ENCODE data around the gene ZCCHC13.
"Not testable (repeated sequence)": the region's sequence is repeated elsewhere in the genome, so short reads cannot be mapped to it uniquely, and the experiment has no call there.

The ZCCHC13 gene

DNA sequence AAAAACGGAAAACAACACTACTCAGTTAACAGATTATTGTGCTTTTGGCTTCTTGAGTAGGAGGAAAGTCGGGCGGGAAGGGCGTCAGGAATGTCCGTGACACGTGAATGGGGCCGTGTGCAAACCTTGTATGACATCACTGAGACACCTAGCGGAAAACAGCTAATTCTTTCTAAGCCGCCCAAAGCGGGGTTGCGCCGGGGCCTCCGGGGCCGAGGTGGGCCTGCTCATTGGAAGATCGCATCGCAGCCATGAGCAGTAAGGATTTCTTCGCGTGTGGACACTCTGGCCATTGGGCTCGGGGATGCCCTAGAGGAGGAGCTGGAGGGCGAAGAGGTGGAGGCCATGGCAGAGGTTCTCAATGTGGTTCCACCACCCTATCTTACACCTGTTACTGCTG lies at the start of gene ZCCHC13:
TSS of gene ZCCHC13 (plus strand) at position 165 of the 400 bp plus-strand sequence. CDS start at position 252, 87 bp downstream.
- no peak for DNase-seq

DNA sequence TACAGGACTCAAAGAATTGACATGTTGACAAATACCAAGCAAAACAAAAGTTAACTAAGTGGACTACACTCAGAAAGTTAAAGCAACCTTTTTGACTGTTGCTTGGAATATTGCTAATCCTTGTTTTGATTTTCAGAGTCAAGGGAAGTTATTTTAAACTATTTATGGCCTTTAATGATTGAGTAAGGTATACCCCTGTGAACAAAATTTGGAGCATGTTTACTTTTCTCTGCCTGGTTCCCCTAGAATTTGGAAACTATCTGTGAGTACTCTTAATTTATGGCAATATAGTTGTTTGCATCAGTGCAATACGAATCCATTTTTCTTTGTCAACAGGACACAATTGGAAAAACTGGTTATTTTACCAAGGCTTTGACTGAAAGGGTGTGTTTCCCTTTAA lies 45.9 kb upstream of the ZCCHC13 start:
- not testable (repeated sequence) for DNase-seq

DNA sequence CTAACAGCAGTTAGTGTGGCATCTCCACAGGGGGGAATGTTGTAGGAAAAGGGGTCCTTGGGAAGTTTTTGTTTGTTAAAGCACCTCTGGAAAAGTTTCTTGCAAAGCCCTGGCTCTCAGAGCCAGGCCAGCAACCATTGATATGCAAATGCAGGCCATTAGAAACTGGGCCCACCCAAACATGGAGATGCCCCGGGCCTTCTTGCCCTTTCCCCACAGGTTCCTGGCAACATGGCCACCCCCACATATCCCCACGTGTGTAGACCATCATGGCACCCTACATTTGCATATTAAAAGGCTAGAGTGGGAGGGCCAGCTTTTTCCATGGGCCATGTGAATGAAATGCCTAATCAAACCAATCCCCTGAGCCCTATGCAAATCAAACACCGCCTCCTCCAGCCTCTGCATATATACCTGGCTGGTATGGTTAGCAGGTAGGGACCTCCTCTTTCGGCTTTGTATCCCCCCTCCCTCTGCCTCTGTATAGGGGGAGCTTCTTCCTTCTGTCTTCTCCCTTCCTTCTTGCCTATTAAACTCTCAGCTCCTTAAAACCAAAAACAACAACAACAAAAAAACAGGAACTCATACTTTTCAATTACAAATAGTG lies 44.0 kb upstream of the ZCCHC13 start:
- no peak for DNase-seq

DNA sequence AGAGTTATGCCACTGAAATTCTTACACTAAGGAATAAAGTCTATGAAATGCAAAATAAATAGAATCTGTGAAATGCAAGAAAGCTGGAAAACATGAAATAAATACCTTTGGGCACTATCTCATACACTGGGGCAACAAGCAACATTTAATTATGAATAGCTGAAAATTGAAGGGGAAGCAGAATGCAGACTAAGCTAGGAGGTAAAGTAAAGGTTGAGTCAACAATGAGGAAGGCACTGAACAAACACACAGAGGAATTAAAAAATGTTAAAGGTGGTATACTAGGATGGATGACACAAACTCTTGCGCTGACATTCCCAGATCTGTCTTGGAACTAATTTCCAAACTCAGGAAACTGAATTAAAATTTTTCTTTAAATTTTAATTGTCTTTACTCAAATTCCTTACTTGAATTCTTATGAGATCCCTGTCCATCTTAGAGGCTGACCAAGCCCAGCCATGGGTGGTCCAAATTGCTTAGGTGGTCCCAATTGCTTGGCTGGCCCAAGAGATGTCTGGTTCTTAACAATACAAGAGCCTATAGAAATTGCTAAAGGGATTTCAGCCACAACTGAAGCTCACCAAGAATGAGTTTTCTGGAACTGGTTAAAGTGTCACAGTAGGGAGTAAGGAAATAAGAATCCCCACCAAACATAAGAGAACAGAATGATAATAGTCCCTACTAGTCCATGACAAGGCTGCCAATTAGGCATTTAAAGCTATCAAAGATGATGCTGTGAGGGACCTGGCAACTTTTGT lies 41.3 kb upstream of the ZCCHC13 start:
- no peak for DNase-seq

DNA sequence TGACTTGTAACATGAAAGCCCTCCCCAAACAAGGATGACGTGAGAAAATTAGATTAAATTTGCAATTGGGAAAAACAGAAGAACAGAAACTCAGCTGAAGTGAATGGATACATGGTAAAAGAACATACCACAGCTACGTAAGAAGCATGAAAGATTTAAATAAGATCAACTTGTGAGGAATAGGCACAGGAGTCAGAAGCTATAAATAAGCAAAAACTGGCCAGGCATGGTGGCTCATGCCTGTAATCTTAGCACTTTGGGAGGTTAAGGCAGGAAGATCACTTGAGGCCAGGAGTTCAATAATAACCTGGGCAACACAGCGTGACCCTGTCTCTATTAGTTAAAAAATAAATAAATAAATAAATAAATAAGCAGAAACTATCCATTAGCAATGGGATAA lies 33.6 kb upstream of the ZCCHC13 start:
- no peak for DNase-seq

DNA sequence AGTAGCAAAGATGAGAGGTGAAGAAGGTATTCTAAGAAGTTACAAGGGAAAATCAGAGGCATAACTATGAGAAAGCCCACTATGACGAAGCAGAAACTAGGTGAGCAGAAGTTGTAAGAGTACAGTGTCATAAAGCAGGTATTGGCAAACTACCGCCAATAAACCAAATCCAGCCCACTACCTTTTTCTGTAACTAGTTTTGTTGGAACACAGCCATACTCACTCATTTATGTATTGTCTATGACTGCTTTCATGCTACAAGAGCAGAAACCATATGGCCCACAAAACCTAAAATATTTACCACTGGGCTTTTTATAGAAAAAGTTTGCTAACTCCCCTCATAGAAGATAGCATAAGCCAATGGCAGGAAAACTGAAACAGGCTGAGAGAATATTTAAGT lies 31.8 kb upstream of the ZCCHC13 start:
- DNase-seq, result no peak

DNA sequence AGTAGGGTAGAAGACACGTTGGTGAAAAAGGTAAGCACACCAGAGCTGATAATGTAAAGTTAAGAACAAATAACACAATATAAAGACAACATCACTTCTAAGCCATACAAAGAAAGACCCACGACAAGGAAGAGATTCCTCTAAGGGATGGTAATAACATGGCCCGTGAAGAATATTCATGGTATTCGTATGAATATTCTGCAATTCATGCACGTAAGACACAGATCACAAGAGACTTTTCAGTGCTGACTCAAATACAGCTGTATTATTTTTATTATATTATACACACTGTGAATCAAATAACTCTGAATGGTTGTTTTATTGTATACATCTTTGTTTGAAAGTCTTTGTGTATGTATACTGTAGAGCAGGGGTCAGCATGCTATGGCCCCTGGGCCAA lies 29.5 kb upstream of the ZCCHC13 start:
- DNase-seq, result no peak

DNA sequence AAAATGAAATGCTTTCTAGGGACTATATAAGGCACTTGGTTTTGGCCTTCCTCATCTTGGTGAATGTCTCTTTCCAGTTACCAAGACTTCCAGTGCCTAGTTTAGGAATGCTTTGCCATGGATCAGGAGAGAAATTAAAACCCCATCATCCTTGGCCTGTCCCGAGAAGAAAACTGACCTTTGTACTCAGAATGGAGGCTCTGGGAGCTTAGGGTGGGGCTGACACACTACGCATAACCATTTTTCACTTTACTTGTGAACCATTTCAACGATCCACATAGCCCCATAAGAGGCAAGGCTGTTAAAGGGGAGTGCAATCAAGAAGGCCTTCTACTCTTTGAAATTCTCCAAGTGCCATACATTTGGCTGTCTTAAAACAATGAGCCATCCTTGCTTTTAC lies 26.7 kb upstream of the ZCCHC13 start:
- no peak for DNase-seq

DNA sequence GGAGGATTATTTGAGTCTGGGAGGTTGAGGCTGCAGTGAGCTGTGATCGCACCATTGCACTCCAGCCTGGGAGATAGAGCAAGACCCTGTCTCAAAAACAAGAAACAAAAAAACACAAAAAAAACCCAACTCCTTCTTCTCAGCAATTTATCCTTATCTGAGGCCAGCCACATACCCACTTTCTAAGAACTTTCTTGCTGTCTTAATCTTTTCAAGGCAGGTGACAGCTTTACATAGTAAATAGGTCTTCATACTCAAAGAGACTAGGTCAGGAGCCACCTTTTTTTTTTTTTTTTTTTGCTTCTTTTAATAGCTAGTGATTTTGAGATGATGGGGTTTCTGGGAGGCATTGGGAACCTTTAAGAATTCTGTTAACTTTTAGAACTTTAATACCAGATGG lies 26.1 kb upstream of the ZCCHC13 start:
- DNase-seq, result no peak

DNA sequence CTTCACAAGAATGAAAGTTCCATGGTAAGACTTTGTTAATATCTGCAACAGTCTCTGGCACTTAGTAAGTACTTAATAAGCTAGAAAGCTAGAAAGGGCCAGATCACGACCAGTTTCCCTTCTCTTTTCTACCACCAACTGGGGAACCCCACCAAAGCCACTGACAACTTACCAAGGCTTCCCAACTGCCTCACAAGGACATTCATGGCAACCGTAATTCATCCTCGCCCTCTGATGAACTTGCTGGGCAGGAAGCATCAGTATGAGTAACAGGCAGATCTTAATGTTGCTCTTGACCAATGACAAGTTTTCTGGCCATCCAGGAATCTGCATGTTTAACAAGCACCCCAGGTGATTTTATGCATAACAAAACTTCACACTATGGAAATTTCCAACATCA lies 23.2 kb upstream of the ZCCHC13 start:
- DNase-seq, result no peak

DNA sequence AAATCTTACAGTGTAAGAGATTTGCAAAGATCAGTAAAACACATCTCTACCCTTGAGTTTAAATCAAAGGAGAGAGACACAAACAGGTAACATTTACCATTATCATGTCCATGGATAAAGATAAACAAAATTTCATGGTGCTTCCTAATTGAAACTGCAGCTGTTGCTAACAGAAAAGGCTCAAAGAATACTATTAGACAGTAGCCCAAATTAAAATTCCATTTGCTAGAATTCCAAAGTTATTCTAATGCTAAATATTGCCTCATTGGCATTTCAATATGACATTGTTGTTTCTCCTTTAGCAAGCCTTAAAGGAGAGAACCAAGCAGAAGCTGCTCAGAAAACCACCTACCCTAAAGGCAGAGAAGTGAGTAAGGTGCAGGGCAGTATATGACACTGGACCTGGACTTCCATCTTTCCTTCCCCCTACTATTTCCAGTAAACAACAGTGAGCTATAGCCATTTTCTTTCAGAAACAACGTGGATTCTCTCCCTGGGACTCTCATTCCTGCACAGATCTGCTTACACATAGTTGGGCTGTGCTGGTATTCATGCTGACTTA lies 19.5 kb upstream of the ZCCHC13 start:
- DNase-seq, result no peak

DNA sequence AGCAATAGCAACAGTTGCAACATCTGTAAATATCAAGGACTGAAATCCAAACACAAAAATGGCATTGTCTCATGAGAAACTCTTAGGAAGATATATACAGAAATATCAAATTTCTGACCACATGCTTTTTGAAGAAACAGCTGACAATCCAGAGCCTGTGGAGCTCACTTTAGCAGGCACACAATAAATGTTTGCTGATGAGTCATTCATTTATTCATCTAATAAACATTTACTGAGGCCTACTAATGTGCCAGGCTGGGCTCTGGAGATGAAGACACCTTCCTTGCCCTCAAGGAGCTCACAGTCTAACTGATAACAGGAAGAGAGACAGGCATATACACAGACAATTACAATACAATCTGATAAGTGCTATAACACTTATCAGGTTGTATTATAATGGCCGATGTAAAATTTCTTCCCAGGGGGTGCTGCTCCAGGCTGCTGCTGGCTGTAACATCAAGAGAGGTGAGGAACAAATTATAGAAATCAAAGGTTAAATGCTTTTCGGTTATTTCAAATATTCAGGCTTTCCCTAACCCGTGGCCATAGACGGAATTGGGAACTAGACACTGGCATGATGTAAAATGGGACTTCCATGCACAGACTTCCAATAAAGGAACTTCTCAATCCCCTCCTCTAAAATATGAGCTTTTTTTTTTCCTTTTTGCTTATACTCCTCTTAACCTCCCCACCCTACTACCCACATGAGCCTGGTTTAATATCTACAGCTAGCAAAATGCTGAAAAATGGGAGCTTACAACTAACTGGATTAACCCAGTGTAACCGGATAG lies 16.8 kb upstream of the ZCCHC13 start:
- DNase-seq, result no peak

DNA sequence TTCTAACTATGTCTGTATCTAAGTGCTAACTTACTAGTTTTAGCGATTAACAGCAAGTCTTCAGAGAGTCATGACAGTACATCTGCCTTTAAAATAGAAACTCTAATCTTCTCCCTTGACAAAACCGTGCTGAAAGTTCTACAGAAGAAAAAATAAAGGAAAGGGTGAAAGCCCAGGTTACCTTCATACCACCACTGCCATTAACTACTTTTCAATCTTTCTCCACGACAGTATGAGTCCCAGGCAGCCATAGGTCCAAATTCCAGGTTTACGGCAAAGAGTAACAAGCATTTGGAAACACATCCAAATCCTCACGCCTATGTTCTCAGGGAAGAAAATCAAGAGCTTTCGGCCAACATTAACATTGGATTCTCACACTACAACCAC lies 12.4 kb upstream of the ZCCHC13 start:
- no peak for DNase-seq

DNA sequence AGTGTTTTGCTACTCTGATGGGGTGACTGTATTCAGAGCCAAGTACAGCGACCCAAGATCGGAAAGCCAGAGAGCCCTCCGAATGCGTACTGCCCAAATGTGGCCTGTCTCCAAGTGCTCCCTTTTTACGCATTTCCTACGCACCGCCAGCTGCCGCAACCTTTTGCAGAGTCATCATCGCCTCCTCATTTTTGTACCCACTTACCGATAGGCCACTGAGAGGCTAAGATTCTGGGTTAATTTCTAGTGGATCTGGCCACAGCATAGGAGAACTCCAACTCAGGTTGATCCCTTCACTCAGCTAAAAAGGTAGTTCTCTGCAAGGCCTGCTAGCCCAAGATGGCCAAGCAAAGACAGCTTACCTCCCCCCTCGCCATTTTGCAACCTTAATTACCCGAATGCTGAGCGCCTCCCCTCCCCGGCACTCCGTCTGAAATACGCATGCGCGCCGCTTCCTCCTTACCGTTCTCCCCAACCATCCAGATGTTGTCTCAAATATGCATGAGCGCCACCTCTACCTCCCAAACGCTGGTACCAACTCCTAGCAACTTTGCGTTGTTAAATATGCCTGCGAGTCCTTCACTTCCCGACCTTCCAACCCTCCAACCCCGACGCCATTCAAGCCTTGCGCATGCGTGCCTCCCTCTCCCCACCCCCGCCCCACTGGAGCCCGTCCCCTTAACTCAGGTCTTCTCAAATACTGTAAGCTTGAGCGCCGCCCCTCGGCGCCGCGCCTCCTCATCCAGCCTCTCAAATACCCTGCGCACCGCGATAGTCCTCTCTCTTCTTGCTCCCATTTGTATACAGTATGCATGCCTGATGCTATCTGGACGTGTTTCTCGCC lies 11.8 kb upstream of the ZCCHC13 start:
- DNase-seq, result peak; percentile 41

DNA sequence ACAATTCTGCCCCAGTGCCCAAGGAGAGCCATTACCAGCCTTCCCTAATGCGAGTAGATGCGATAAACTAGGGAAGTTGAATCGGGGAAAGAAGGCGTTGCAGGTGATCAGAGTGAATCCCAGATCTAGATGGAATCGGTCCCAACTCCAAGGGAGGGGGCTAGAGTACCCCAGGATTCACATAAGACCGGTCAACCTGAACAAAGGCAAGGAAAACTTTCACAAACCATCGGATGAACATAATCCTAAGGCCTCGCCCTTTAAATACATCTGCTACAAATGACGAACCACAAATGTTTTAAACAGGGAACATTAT lies 11.2 kb upstream of the ZCCHC13 start:
- DNase-seq, result no peak

DNA sequence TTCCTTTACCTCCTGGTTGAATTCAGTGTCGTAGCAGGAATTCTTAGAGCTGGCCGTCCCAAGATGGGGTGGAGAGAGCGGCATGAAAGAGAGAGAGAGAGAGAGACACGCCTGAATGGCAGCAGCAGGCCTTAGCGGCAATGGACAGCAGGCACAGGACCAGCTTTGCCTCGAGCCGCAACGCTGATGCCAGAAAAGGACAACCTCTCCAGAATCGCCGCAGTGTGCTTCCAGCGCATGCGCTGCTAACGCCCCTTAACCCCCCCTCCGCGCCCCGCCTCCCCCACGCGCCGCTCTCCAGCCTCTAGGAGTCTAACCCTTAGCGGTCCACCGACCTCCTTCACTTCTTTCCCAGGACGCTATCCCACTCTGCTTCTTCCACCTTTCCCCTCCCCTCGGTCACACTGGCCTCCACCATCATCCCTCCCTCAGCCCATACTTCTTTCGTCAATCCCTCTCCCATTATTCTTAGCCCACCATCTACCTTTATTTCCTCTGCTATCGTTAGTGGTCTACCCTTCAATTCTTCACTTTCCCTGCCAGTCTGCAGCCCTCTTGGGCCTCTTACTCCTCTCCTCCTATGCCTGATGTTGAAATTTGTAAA lies 10.5 kb upstream of the ZCCHC13 start:
- no peak for DNase-seq

DNA sequence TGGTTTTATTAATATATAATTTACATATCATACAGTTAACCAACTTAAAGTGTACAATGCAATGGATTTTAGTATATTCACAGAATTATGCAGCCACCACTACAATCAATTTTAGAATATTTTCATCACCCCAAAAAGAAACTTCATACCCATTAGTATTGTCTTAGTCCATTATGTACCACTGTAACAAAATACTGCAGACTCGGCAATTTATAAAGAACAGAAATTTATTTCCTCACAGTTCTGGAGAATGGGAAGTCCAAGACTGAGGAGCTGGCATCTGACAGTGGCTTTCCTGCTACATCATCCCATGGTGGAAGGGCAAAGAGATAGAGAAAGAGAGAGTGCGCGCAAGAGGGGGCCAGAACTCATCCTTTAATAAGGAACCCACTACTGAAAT lies 8.9 kb upstream of the ZCCHC13 start:
- DNase-seq, result no peak

DNA sequence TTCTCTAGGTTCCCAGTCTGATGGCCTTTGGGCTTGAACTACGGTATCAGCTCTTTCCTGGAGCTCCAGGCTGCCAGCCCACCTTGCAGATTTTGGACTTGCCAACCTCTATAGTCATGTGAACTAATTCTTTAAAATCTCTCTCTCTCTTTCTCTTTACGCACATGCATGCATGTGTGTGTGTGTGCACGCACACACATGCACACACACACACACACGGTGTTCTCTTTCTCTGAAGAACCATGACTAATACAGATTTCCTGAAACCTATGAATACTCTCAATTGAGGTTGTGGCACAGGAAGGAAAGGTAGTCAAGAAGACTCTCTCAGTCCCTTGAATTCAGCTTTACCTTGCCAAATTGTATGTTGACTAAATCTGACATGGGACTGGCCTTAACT lies 6.2 kb upstream of the ZCCHC13 start:
- no peak for DNase-seq

DNA sequence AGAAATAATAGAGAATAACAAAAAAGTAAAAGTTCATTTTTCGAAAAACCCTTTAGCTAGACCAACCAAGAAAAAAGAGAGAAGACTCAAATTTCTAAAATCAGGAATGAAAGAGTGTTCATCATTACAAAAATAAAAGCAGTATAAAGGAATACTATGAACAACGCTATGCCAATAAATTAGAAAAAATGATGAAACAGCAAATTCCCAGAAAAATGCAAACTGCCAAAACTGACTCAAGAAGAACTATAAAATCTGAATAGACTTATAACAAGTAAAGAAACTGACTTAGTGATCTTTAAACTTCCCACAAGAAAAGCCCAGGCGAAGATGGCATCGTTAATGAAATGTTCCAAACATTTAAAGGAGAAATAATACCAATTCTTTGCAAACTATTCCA lies 3.1 kb upstream of the ZCCHC13 start:
- DNase-seq, result no peak

DNA sequence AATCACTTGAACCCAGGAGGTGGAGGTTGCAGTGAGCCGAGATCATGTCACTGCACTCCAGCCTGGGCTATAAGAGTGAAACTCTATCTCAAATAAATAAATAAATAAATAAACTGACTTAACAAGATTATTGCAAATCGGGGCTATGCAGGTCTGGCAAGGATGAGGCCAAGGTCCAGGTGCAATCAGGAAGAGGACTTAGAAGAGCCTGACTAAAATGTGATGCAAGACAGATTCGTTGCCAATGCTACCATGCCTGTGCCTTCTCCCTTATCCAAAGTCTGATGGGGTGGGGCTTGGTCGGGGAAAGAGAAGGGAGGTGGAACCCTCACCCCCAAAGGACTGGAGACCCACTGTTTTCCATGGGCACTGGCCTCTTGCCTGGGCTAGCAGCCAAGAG lies 14.7 kb downstream of the ZCCHC13 start:
- DNase-seq, result no peak

DNA sequence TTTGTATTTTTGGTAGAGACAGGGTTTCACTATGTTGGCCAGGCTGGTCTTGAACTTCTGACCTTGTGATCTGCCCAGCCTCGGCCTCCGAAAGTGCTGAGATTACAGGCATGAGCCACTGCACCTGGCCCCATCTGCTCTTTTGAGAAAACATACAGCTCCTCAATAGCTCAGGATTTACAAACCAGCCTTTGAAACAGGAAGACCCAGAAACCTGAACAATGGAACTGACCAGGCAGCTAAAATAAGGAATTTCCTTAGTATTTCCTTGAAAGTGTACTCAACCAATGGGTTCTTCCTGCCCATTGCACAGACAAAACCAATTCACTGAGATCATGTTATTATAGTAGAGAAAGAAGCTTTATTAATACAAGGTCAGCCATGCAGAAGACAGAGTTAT lies 15.3 kb downstream of the ZCCHC13 start:
- not testable (repeated sequence) for DNase-seq

DNA sequence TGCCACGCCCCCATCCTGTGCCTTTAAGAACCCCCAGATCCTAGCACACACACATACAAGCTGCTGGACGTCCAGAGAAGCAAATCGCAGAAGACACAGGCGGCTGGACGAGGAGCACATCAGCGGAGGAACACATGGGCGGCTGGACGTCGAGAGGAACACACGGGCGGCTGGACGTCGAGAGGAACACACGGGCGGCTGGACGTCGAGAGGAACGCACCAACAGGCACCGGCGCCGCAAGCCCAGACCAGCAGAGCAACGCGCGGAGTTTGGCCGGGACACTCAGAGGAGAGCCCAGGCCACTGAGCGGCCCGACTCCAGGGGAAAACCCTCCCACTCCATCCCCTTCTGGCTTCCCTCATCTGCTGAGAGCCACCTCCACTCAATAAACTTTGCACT lies 17.2 kb downstream of the ZCCHC13 start:
- DNase-seq, result no peak

DNA sequence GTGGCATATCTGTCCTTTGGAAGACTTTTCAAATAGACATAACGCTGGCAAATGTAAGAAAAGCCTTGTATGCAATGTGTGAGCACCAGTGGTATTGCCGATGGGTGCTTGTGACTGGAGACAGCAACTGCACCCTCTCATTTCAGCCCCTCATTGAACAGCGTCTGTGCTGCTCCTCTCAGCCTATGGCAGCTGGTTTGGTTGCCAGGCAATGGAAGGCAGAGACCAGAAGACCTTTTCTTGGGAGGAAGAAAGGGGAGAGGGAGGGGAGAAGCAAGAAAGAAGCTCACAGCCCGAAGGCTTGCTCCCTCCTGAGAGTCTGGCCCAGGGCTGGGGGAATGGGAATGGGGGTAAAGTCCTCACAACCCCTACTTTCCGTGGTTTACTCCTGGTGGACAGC lies 20.2 kb downstream of the ZCCHC13 start:
- DNase-seq, result no peak
